ENCODE results near the gene ARHGAP26. TPM values are rescaled to one million over a fixed set of nuclear protein-coding genes. Genes with fewer than 3 reads are reported as not detected.

The ARHGAP26 gene
- total RNA-seq, 1 donor from 2014 or later, result 17.1 TPM

DNA sequence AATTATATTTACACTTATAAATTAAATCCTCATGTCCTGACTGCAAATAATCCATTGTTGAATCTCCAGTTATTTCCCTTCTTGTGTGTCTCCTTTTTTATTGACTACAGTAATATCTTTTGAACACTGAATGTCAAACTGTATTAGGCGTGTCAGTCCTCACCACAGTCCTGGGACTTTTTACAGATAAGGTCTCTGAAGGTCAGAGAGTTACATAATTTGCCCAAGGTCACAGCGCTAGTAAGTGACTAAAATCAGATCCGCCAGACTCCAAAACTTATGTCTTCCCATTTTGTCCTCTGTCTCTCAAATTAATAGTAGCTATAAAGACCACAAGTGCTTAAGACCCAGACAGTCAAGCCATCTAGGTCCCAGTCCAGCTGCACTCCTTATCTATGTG, 359.0 kb downstream of the ARHGAP26 start:
- FAIRE-seq (no peak), DNase-seq (ENCODE audit: low read depth) (no peak)
- no peaks in the 10 kb centered on the region for H3K27me3 ChIP-seq (ENCODE audit: control insufficient read depth, insufficient read depth, low read length)
- no peaks in the 10 kb centered on the region for H3K36me3 ChIP-seq (ENCODE audit: control insufficient read depth, insufficient read depth, low read length)
- no peak overlapping the region for H3K4me3 ChIP-seq (ENCODE audit: low read depth, low read length)
- TF ChIP-seq, protein P1, sequence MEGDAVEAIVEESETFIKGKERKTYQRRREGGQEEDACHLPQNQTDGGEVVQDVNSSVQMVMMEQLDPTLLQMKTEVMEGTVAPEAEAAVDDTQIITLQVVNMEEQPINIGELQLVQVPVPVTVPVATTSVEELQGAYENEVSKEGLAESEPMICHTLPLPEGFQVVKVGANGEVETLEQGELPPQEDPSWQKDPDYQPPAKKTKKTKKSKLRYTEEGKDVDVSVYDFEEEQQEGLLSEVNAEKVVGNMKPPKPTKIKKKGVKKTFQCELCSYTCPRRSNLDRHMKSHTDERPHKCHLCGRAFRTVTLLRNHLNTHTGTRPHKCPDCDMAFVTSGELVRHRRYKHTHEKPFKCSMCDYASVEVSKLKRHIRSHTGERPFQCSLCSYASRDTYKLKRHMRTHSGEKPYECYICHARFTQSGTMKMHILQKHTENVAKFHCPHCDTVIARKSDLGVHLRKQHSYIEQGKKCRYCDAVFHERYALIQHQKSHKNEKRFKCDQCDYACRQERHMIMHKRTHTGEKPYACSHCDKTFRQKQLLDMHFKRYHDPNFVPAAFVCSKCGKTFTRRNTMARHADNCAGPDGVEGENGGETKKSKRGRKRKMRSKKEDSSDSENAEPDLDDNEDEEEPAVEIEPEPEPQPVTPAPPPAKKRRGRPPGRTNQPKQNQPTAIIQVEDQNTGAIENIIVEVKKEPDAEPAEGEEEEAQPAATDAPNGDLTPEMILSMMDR (IDR thresholded peaks at IDR 0.05; ENCODE audit: insufficient read depth, low read length, severe bottlenecking), result no peak

DNA sequence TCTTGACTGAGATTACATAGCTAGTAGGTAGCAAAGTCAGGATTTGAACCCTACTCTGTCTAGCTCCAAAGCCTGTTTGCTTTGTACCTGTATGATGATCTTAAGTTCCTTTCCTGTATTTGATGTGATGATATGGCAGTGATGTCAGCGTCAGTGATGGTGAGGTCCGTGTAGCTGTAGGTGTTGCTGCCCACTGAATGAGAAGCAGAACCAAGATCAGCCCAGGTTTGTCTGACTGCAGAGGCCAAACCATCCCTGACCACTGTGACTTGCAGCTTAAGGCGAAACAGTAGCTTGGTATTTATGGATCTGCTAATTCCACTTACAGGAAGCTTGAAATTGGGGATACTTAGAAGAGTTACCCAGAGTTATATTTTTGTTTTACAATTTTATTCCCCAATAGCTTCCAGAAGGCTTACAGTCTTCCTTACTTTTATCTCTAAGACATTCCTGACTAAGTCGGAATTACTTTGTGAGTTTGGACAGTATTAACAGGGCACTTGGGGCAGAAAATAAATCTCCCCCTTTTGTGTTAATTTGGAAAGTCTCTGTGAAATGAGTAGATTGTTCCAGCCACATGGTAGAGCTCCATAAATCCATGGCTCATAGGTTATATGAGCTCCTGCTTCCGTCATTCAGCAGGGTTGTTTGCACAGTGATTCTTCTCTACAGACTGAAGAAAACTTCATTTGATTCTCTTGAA, 359.9 kb downstream of the ARHGAP26 start:
- DNase-seq (ENCODE audit: low read depth) (no peak), FAIRE-seq (no peak)
- TF ChIP-seq, protein P1 (IDR thresholded peaks at IDR 0.05; ENCODE audit: insufficient read depth, low read length, severe bottlenecking), result no peak
- Histone ChIP-seq H3K36me3 (ENCODE audit: control insufficient read depth, insufficient read depth, low read length) (no peaks in the 10 kb centered on the region), H3K27me3 (ENCODE audit: control insufficient read depth, insufficient read depth, low read length) (no peaks in the 10 kb centered on the region), H3K4me3 (ENCODE audit: low read depth, low read length) (no peak overlapping the region)

DNA sequence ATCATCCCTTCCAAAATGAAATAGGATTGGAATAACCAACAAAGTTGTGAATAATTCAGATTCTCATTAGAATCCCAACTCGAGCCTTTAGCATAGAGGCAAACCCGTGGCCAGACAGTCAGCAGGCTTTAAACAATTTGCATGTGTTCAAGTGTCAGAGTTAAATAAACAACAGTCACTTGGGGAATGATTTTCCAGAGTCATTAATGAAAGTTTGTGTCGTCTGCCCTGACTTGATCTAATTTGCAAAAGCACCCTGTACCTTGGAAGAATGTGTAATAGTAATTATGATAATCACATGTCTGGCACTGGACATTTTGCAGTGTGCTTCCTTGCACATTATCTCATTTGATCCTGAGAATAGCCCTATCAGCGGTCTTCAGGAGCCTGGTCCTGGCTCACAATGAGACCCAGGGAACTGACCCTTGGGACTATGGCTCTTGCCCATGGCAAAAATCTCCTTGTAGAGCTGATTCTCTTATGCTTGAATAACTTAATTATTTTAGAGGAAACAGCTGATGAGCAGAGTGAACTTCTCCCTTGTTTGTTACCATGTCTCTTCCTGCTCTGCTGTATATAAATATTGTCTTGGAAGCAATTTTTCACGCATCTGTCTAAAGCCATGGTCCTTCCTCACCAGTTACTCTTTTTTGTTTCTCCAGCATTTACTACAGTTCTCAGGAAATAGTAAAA, 360.6 kb downstream of the ARHGAP26 start:
- TF ChIP-seq, protein P1 (IDR thresholded peaks at IDR 0.05; ENCODE audit: insufficient read depth, low read length, severe bottlenecking), result no peak
- no peak overlapping the region for H3K4me3 ChIP-seq (ENCODE audit: low read depth, low read length)
- DNase-seq (ENCODE audit: low read depth) (no peak), FAIRE-seq (no peak)
- no peaks in the 10 kb centered on the region for H3K27me3 ChIP-seq (ENCODE audit: control insufficient read depth, insufficient read depth, low read length)
- no peaks in the 10 kb centered on the region for H3K36me3 ChIP-seq (ENCODE audit: control insufficient read depth, insufficient read depth, low read length)

DNA sequence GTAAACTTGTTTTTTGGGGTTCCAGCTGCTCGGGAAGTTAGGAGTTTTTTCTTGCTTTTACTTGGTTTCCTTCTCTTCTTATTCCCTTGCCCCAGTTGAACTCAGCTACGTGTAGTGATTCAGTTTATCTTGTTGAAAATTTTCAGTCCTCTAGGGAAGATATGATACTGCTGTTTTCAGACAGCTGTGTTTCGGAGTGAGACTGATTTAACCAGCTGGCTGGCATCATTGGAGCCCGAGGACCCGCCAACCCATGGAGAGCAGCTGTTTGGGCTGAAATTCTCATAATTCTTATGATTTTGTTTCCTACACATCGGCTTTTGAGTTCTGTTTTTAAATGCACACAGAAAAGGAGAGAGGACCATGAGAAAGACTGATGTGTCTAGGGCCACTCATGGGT, 361.8 kb downstream of the ARHGAP26 start:
- Histone ChIP-seq H3K36me3 (ENCODE audit: control insufficient read depth, insufficient read depth, low read length) (no peaks in the 10 kb centered on the region), H3K27me3 (ENCODE audit: control insufficient read depth, insufficient read depth, low read length) (no peaks in the 10 kb centered on the region), H3K4me3 (ENCODE audit: low read depth, low read length) (no peak overlapping the region)
- no peak for DNase-seq (ENCODE audit: low read depth)
- TF ChIP-seq, protein P1 (IDR thresholded peaks at IDR 0.05; ENCODE audit: insufficient read depth, low read length, severe bottlenecking), result no peak
- no peak for FAIRE-seq

DNA sequence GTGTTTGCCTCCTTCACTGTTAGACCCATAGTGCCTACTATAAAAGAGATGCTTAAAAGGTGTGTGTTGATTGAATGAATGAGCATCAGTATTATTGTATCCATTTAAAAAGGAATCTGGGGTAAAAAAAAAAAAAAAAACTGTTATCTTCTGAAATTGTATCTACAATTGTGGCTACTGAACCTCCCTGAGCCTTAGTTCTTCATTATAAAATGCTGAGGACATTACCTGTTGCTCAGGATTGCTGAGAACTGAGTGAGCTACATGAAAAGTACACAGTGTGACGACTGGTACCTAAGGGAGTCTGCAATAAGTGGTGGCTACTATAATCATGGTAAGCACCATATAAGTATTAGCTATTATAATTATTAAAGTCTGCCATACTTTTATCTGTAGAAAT, 362.6 kb downstream of the ARHGAP26 start:
- Histone ChIP-seq H3K4me3 (ENCODE audit: low read depth, low read length) (no peak overlapping the region), H3K36me3 (ENCODE audit: control insufficient read depth, insufficient read depth, low read length) (no peaks in the 10 kb centered on the region), H3K27me3 (ENCODE audit: control insufficient read depth, insufficient read depth, low read length) (no peaks in the 10 kb centered on the region)
- TF ChIP-seq, protein P1 (IDR thresholded peaks at IDR 0.05; ENCODE audit: insufficient read depth, low read length, severe bottlenecking), result no peak
- no peak for FAIRE-seq
- no peak for DNase-seq (ENCODE audit: low read depth)

Data from bronchial epithelial cell (primary cell).